ENCODE measurements around the gene CHAF1A.

The CHAF1A gene

DNA sequence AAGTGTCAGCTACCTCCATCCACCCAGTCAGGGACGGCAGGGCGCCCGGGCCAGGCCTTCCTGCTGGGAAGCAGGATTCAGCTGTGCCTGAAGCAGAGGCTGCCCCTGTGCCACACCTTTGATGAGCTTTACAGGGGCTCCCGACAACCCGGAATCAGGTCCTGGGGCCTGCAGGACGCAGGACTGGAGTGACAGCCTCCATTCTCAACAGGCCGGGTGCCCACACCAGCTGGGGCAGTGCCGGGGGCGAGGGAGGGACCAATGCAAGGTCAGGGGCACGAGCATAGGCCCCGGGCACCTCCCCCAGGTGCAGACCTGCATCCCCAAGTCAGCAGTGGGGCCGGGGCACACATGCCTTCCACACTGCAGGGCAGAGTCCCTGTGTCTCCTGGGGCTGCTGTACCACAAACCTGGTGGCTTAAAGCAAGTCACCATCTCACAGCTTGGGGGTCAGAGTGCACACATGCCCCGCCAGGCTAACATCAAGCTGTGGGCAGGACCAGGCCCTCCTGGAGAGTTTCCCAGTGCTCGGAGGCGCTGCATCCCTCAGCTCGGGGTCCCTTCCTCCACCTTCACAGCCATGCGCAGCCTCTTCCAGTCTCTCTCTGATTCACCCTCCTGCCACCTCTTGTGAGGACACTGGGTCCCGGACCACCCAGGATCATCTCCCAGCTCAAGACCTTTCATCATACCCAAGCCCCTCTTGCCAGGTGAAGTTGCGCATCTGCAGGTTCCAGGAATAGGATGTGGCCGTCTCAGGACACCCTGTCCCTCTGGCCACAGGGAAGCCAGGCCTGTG lies 41.7 kb downstream of the CHAF1A start:
- no peak for DNase-seq

DNA sequence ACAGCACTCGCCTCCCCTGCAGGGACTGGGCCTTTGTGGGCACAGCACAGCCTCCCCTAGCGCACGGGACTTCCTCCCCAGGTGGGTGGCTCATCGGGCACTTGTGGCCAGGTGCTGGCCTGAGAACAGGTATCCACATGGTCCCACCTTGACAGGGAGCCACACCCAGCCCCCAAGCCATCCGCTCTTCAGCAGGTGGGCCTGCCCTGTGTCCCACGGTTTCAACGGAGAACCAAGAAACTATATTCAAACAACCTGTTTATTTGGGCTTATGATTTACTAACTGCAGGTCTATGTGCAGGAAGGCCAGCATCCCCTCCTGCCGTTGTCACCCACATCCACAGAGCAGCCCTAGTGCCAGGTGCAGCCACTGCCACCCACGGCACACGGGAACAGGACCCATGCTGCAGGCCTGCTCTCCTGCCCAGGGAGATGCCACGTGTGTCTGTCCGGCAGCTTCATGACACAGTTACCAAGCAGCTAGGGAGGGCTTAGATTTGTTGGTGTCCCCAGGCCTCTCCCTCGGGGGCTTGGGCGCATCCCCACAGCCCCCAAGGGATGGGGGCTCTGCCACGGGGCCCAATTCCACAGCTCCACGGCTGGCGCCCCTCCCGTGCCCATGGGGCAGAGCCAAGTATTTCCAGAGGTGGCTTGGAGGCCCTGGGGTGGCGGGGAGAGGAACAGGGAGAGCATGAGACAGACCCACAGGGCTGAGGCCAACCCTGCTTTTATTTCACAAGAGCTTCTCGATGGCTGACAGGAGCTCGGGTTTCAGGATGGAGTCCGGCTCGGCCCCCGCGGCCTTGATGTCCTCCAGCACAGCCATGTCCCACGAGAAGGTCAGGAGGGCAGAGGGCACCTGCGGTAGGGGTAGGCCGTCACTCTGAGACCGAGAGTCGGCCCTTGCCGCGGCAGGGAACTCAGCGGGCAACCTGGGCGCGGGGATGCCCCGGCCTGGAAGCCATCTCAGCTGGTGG lies 42.6 kb downstream of the CHAF1A start:
- no peak for DNase-seq

DNA sequence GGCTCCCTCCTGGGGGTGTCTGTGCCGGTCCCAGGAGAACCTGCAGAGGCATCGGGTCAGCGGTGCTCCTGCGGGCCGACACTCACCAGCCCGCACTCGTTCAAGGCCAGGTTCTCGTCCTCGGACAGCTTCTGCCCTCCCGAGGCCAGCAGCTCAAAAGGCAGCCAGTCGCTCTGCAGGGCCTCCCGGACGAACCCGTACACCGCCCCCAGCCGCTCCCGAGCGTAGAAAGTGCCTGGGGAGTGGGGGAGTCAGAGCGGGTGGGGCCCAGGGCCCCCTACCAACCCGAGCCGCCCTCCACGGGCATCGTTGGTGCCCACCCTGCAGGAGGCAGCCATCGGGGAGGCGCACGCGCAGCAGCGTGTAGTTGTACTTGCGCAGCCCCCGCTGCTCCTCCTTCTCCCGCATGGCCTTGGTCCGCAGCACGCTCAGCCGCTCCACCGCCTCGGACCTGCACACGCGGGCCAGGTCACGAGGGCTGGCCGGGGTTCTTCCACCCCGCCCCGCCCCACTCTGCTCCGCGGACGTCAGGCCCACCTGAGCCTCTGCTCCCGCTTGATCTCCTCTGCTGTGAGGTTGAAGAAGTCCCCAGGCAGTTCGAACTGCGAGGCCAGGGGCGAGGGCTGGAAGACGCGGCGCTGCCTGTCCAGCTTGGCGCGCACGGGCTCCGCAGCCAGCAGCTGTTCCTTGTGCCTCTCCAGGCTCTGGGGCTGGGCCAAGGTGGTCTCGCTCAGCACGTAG lies 43.7 kb downstream of the CHAF1A start:
- DNase-seq, result no peak

DNA sequence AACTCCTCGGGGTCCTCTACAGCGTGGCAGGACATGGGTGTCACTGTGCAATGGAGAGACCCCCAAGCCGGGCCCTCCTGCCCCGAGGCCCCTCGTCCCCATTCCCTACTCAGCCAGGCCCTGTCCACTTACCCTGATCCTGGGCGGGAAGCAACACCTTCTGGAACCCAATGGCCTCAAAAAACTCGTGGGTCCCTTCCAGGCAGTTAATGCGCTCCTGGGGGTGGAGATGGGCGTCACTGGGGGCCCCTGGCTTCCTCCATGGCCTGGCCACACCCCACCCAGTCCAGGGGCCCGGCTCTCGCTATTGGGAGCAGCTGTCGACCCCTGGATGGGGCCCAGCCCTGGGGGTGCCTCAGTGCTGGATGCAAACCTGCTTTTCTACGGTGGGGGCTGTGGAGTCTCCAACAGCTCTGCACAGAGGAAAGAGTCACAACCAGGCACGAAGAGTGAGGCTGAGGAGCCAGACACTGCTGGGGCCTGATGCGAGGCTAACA lies 44.3 kb downstream of the CHAF1A start:
- no peak for DNase-seq

GRCh38 chr19:4447327-4448146 lies 45.1 kb downstream of the CHAF1A start:
- no peak for DNase-seq

GRCh38 chr19:4448147-4448985 lies 45.9 kb downstream of the CHAF1A start:
- DNase-seq, result no peak

GRCh38 chr19:4449022-4449638 lies 46.7 kb downstream of the CHAF1A start:
- DNase-seq, result no peak

GRCh38 chr19:4449639-4450028 lies 47.2 kb downstream of the CHAF1A start:
- DNase-seq, result no peak

DNA sequence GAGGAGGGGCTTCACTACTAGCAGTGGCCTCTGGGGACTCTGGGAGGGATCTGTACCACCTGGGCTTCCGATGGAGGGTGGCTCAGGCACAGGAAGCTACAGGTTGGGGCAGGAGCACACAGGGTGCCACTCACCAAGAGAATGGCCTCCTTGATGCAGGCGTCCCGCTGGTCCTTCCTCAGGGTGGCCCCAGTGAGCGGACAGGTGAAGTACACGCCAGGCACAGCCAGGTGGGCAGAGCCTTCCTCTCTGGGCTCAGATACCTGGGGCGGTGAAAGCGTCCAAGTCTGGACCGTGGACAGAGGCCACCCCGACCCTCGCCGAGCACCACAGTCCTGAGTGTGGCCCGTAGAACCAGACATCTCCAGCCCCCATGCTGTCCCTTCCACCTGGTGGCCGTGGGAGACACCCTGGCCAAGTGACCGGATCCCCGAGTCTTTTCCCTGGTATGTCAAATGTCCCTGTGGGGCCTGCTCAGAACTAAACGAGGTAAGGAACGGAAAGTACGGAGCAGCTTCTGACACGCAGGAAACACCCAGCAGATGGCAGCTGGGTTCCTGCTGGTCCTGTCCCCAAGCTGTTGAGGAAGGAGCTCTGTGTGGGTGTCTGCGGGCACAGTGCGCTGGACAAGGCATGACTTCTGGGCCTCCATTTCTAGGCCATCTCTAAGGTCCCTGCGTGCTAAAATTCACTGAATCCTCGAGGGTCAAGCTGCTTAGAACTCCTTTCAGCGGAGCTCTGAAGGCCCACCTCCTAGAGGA lies 50.0 kb downstream of the CHAF1A start:
- no peak for DNase-seq

DNA sequence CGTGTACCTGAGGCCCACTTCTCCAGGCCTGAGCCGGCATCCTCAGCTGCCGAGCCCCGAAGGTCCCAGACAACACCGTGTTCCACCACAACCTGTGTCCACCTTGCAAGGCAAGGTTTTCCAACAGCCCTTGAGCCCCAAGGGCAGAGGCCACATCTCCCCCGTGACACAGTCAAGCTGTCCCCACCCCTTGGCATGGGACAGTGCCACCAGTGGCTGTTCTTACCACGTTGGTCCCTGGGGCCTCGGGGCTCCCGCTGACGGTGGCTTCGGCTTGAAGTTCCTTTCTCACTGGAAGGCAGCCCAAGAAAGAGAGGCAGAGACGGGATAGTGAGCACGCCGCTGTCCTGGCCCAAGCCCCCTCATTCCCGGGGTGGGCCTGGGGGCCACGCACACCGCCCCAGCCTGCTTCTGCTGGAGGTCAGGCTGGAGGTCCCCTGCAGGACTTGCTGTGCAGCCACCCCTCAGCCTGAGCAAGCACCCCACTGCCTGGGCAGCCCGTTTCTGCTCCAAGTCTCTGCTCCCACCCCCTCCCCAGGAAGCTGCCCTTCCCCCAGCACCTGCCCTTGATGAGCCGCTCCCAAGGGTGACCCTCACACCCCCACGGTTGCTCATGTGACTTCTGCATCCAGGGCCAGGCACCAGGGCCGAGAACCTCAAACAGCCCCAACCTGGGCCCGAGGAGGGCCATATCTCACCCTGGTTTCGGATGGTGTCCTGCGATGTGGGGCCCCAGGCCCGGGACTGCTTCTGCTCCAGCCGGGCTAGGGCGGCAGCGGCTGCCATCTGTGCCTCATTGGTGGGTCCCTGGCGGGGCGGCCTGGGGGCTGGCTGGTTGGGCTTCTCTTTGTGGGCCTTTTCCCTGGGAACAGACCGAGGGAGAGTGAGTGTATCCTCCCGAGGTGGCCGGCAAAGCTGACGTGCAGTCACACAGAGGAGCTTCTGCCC lies 51.1 kb downstream of the CHAF1A start:
- no peak for DNase-seq

- no peak for DNase-seq
Measured at GRCh38 chr19:4454747-4455718, 52.6 kb downstream of the CHAF1A start.

- no peak for DNase-seq
Measured at GRCh38 chr19:4455719-4456475, 53.5 kb downstream of the CHAF1A start.

- DNase-seq, result no peak
Measured at GRCh38 chr19:4456476-4456842, 54.0 kb downstream of the CHAF1A start.

GRCh38 chr19:4456843-4457653 lies 54.6 kb downstream of the CHAF1A start:
- no peak for DNase-seq

DNA sequence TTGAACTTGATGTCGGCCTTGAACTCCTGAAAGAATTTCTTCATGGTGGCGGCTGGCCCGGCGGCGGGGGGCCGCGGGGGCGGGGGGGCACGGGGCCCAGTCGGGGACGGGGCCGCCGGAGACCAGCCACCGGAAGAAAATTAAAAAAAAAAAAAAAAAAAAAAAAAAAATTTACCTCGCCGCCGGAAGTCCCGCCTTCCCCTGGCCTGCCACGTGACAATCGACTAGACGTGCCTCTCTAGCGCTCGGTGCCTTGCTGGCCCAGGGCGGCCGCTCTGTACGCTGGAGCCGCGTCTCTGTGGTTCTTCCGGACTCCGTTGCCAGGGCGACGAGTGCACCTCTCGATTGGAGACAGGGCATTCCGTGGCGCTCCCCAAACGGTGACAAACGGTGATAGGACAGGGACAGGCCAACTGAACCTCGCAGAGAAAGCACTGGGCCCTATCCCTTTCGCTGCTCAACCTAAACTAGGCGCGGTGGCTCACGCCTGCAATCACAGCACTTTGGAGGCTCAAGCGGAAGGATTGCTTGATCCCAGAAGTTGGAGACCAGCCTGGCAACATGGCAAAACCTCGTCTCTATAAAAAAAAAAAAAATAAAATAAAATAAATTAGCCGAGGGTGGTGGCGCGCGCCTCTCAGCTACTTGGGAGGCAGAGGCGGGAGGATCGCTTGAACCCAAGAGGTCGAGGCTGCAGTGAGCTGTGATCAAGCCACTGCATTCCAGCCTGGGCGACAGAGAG lies 55.4 kb downstream of the CHAF1A start, which contains the start of gene UBXN6:
Gene UBXN6, minus strand, starts transcription at position 141 of the 742 bp plus-strand sequence. Its CDS starts 97 bp downstream, at position 44.
- peak; percentile 95 for DNase-seq

Data from activated CD4-positive, CD25-positive, alpha-beta regulatory T cell treated with anti-CD3 and anti-CD28 coated beads, Interleukin-2, amount 50 U/mL, for 72 hours (primary cell).